Mesenchymal stem cell (in vitro differentiated cells and primary cell): ENCODE data around the gene QARS1.
A peak's percentile ranks its signal among the peaks of the same experiment; 100 is the strongest.

ENCODE experiments used
- DNase-seq: peaks from one replicate; pipeline ENCODE4 v3.0.0-alpha.2; 2013
- H2AFZ ChIP-seq: one replicate; pipeline ENCODE4 v1.6.1; 2013; ENCODE audit warnings: low read depth, mild to moderate bottlenecking, control low read depth, inconsistent platforms, low read length, moderate library complexity
- H2AK5ac ChIP-seq: 2 replicates; pipeline ENCODE4 v1.6.1; 2013; ENCODE audit warnings: low read length, moderate library complexity, mild to moderate bottlenecking, inconsistent platforms; ENCODE audit not compliant: severe bottlenecking
- H2BK120ac ChIP-seq: one replicate; pipeline ENCODE4 v1.6.1; 2013; ENCODE audit warnings: low read depth, mild to moderate bottlenecking, inconsistent platforms, low read length, moderate library complexity
- H2BK12ac ChIP-seq, 2 experiments: one replicate each; pipeline ENCODE4 v1.6.1; 2013; ENCODE audit warnings: inconsistent platforms in 2 of 2, low read length in 2 of 2, mild to moderate bottlenecking in 2 of 2, moderate library complexity in 2 of 2, control low read depth in 1 of 2
- H2BK15ac ChIP-seq: one replicate; pipeline ENCODE4 v1.6.1; 2013; ENCODE audit warnings: mild to moderate bottlenecking, low read depth, inconsistent platforms; ENCODE audit not compliant: poor library complexity, severe bottlenecking
- H2BK5ac ChIP-seq: 2 replicates; pipeline ENCODE4 v1.6.1; 2013; ENCODE audit warnings: low read depth, mild to moderate bottlenecking, low read length, control low read depth, inconsistent platforms; ENCODE audit not compliant: poor library complexity, severe bottlenecking
- H3K14ac ChIP-seq, 2 experiments: one replicate each; pipeline ENCODE4 v1.6.1; 2013; ENCODE audit warnings: inconsistent platforms in 2 of 2, low read length in 2 of 2, control low read depth in 1 of 2, mild to moderate bottlenecking in 1 of 2, moderate library complexity in 1 of 2
- H3K18ac ChIP-seq, 2 experiments: one replicate each; pipeline ENCODE4 v1.6.1; 2013; ENCODE audit warnings: inconsistent platforms in 2 of 2, low read length in 2 of 2, control low read depth in 1 of 2, low read depth in 1 of 2, mild to moderate bottlenecking in 1 of 2
- H3K23ac ChIP-seq, 2 experiments: one replicate each; pipeline ENCODE4 v1.6.1; 2013; ENCODE audit warnings: inconsistent platforms in 2 of 2, low read length in 2 of 2, mild to moderate bottlenecking in 2 of 2, moderate library complexity in 2 of 2, control low read depth in 1 of 2
- H3K27ac ChIP-seq: 2 replicates; pipeline ENCODE4 v1.5.1; 2013; ENCODE audit warnings: mild to moderate bottlenecking, moderate library complexity, low read length, control low read depth, inconsistent platforms; ENCODE audit not compliant: poor library complexity, severe bottlenecking
- H3K27me3 ChIP-seq, 2 experiments: 2 replicates each; pipeline versions ENCODE4 v1.6.1 to v1.7.0; 2013; ENCODE audit warnings: low read length in 2 of 2, mild to moderate bottlenecking in 2 of 2, moderate library complexity in 2 of 2, control low read depth in 1 of 2, inconsistent platforms in 1 of 2; ENCODE audit not compliant: control insufficient read depth in 1 of 2, insufficient read depth in 1 of 2
- H3K36me3 ChIP-seq, 2 experiments: 2 replicates each; pipeline versions ENCODE4 v1.6.1 to v1.7.0; 2013; ENCODE audit warnings: low read length in 2 of 2, control low read depth in 1 of 2, inconsistent platforms in 1 of 2, low read depth in 1 of 2, mild to moderate bottlenecking in 1 of 2; ENCODE audit not compliant: insufficient read depth in 2 of 2, control insufficient read depth in 1 of 2
- H3K4ac ChIP-seq, 2 experiments: one replicate each; pipeline ENCODE4 v1.6.1; 2013; ENCODE audit warnings: inconsistent platforms in 2 of 2, low read length in 2 of 2, mild to moderate bottlenecking in 2 of 2, moderate library complexity in 2 of 2, control low read depth in 1 of 2, low read depth in 1 of 2
- H3K4me1 ChIP-seq: 2 replicates; pipeline ENCODE4 v1.6.1; 2013; ENCODE audit warnings: low read depth, low read length, control low read depth; ENCODE audit not compliant: control insufficient read depth, insufficient read depth
- H3K4me2 ChIP-seq: 2 replicates; pipeline ENCODE4 v1.6.1; 2013; ENCODE audit warnings: low read length, mild to moderate bottlenecking, inconsistent platforms; ENCODE audit not compliant: poor library complexity, severe bottlenecking
- H3K4me3 ChIP-seq, 2 experiments: 2 replicates each; pipeline versions ENCODE4 v1.5.1 to v1.7.0; 2013; ENCODE audit warnings: low read length in 2 of 2, mild to moderate bottlenecking in 2 of 2, control low read depth in 1 of 2, low read depth in 1 of 2; ENCODE audit not compliant: insufficient read depth in 1 of 2
- H3K79me1 ChIP-seq: replicated peaks from 2 replicates; pipeline ENCODE4 v1.6.1; 2013; ENCODE audit warnings: mild to moderate bottlenecking, control low read depth, low read length, inconsistent platforms; ENCODE audit not compliant: poor library complexity, severe bottlenecking
- H3K9ac ChIP-seq: 2 replicates; pipeline ENCODE4 v1.7.0; 2013; ENCODE audit warnings: mild to moderate bottlenecking, low read length, moderate library complexity
- H3K9me3 ChIP-seq: 2 replicates; pipeline ENCODE4 v1.7.0; 2013; ENCODE audit warnings: mild to moderate bottlenecking, low read length; ENCODE audit not compliant: control insufficient read depth
- H4K8ac ChIP-seq: one replicate; pipeline ENCODE4 v1.6.1; 2013; ENCODE audit warnings: inconsistent platforms, mild to moderate bottlenecking, low read length, moderate library complexity
- H4K91ac ChIP-seq: one replicate; pipeline ENCODE4 v1.6.1; 2013; ENCODE audit warnings: mild to moderate bottlenecking, low read length, inconsistent platforms
- WGBS: methylation state at CpG from one replicate; pipeline ENCODE4 v1.1.7; 2013; ENCODE audit warnings: mixed read lengths; 5-methylcytosine and 5-hydroxymethylcytosine counted together

The QARS1 gene

DNA sequence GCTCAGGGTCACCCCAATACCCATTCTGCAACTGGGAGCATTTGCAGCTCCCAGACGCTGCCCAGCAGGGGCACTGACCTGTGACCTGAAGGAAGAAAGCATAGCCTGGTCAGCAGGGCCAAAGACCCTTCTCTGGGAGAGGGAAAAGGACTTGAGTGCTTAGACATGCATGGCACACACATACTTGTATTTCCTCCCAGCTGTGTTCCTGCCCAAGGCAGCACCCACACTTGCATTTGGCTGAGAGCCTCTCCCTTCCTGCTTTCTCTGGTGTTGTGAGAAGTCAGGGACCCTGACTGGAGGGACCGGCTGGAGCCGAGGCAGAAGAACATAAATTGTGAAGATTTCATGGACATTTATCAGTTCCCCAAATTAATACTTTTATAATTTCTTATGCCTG is 35.5 kb upstream of the QARS1 start:
- Histone ChIP-seq H3K27ac (no peak overlapping the region), H3K9ac (no peak overlapping the region), H2BK120ac (no peak overlapping the region), H3K36me3 (no peaks in the 10 kb centered on the region), H3K14ac (no peak overlapping the region), H2AFZ (no peak overlapping the region), H3K4me2 (no peak overlapping the region), H2AK5ac (no peak overlapping the region), H3K18ac (no peak overlapping the region), H3K23ac (peak overlapping the region in 1 of 2 experiments; percentile 75), H2BK12ac (no peak overlapping the region), H2BK15ac (no peak overlapping the region), H3K4me1 (peaks cover 11% of the 10 kb centered on the region), H3K4me3 (no peak overlapping the region), H4K91ac (no peak overlapping the region), H3K27me3 (peaks cover 19 to 25% of the 10 kb centered on the region in 2 experiments), H3K79me1 (no peaks in the 10 kb centered on the region), H3K4ac (no peak overlapping the region), H3K9me3 (no peaks in the 10 kb centered on the region), H4K8ac (no peak overlapping the region), H2BK5ac (no peak overlapping the region)
- DNase-seq: no peak
- 25% methylated on average over 1 of the region's 3 CpGs for WGBS

- no peak overlapping the region for H2BK5ac ChIP-seq
- H3K18ac ChIP-seq: no peak overlapping the region
- no peak overlapping the region for H3K4me2 ChIP-seq
- no peak for DNase-seq
- H4K8ac ChIP-seq: no peak overlapping the region
- H3K27ac ChIP-seq: no peak overlapping the region
- peaks cover 11 to 13% of the 10 kb centered on the region in 2 experiments for H3K27me3 ChIP-seq
- no peak overlapping the region for H2AK5ac ChIP-seq
- 81% methylated on average over 4 of the region's 4 CpGs for WGBS
- no peak overlapping the region for H2BK120ac ChIP-seq
- no peak overlapping the region for H2BK15ac ChIP-seq
- H2BK12ac ChIP-seq: peak overlapping the region in 1 of 2 experiments; percentile 33
- H4K91ac ChIP-seq: no peak overlapping the region
- no peak overlapping the region for H3K9ac ChIP-seq
- no peak overlapping the region for H3K4me3 ChIP-seq
- H2AFZ ChIP-seq: no peak overlapping the region
- H3K79me1 ChIP-seq: peaks cover 12% of the 10 kb centered on the region
- peaks cover 33% of the 10 kb centered on the region for H3K4me1 ChIP-seq
- H3K9me3 ChIP-seq: no peaks in the 10 kb centered on the region
- no peak overlapping the region for H3K14ac ChIP-seq
- H3K36me3 ChIP-seq: peaks cover 12 to 15% of the 10 kb centered on the region in 2 experiments
- no peak overlapping the region for H3K4ac ChIP-seq
- H3K23ac ChIP-seq: no peak overlapping the region
Observed at GRCh38 chr3:49135499-49135898, 30.9 kb upstream of the QARS1 start.

DNA sequence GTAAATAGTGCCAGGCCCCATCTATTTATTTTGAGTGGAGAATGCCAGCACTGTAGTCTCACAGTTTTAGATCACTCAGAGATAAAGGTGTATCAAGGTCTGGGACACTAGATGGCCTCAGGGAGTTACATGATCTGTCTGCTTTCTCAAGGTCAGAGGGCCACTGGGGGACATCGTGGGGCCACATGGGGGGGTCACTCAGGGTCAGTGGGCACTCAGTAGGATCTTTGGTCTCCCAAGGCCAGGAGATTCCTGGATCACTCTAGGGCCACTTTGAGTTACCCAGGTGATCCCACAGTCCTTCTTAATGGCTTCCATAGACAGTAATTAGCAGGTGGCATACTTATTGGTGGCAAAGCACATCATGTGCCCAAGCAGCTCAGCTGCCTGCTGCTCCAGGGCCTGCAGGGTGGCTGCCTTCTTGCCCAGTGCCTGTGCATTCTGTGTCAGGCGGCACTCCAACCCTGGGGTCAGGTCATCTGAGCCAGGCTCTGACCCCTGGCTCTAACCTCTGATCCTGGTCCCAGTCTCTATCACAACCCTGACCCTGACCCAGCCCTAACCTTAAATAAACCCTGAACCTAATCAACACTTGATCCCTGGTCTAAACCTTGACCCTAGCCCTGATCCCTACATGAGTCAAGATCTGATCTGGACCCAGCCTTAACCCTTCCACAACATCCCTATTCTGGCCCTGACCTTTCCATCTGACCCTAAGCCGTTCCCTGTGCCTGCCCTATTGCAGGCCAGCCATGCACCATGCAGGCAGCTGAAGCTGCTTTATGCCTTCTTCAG is 30.1 kb upstream of the QARS1 start:
- H3K23ac ChIP-seq: peak overlapping the region in 1 of 2 experiments; percentile 28
- no peak overlapping the region for H2BK5ac ChIP-seq
- H2BK12ac ChIP-seq: peak overlapping the region in 1 of 2 experiments; percentile 84
- peak overlapping the region; percentile 46 for H4K91ac ChIP-seq
- H4K8ac ChIP-seq: peak overlapping the region; percentile 66
- H3K9ac ChIP-seq: no peak overlapping the region
- 65% methylated on average over 3 of the region's 3 CpGs for WGBS
- peaks cover 20 to 23% of the 10 kb centered on the region in 2 experiments for H3K36me3 ChIP-seq
- peaks cover 6 to 8% of the 10 kb centered on the region in 2 experiments for H3K27me3 ChIP-seq
- peak overlapping the region; percentile 49 for H2AK5ac ChIP-seq
- peak overlapping the region in 1 of 2 experiments; percentile 69 for H3K4ac ChIP-seq
- H3K4me3 ChIP-seq: peak overlapping the region in 1 of 2 experiments; percentile 92
- no peak overlapping the region for H2AFZ ChIP-seq
- H3K27ac ChIP-seq: no peak overlapping the region
- H3K4me1 ChIP-seq: peaks cover 35% of the 10 kb centered on the region
- DNase-seq: no peak
- H3K14ac ChIP-seq: no peak overlapping the region
- H3K9me3 ChIP-seq: no peaks in the 10 kb centered on the region
- peaks cover 19% of the 10 kb centered on the region for H3K79me1 ChIP-seq
- H3K4me2 ChIP-seq: no peak overlapping the region
- H3K18ac ChIP-seq: no peak overlapping the region
- H2BK120ac ChIP-seq: no peak overlapping the region
- H2BK15ac ChIP-seq: peak overlapping the region; percentile 20

DNA sequence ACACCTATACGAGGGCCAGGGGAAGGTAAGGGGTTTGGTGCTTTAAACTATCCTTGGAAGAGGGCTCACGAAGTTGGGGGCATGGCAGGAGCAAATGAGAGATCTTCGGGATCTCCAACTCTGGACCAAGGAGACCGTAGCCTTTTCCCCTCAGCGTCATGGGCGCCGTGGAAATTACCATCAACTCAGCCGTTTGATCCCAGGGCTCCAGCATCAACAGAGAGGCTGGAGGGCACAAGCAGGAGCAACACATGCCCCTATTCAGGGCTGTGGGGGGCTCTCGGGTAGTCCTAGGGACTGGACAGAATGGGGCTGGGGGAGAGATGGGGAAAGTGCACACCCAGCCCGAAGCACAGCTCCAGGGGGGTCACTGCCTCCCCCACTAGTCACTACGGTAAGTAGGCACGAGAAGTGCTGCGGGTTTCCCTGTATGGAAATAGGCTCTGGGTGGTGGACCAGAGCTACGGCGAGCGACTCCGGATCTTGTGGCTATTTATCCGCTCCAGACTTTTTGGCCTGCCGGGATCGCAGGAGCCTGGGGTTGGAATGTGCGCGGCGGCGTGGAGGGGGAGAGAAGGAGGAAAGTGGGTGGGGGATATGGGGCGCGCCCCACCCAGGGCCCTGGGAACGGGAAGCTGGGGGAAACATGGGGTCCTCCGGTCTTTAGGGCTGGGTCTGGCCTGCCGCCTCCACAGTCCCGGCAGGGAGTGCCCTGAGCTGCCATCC is 28.8 kb upstream of the QARS1 start:
- Histone ChIP-seq H2AK5ac (no peak overlapping the region), H3K4me3 (peak overlapping the region; percentile 73 to 92), H3K4me2 (peak overlapping the region; percentile 64), H3K14ac (peak overlapping the region in 1 of 2 experiments; percentile 5), H2BK120ac (peak overlapping the region; percentile 93), H3K4me1 (peaks cover 41% of the 10 kb centered on the region), H3K18ac (peak overlapping the region; percentile 89), H2BK12ac (peak overlapping the region; percentile 4 to 12), H4K8ac (peak overlapping the region; percentile 97), H3K27ac (peak overlapping the region; percentile 91), H2AFZ (peak overlapping the region; percentile 95), H3K4ac (peak overlapping the region; percentile 27 to 97), H3K9me3 (no peaks in the 10 kb centered on the region), H3K36me3 (peaks cover 33 to 36% of the 10 kb centered on the region in 2 experiments), H3K9ac (peak overlapping the region; percentile 90), H4K91ac (peak overlapping the region; percentile 79), H3K27me3 (peaks cover 4 to 6% of the 10 kb centered on the region in 2 experiments), H2BK5ac (peak overlapping the region; percentile 79), H3K79me1 (peaks cover 30% of the 10 kb centered on the region), H2BK15ac (peak overlapping the region; percentile 95), H3K23ac (peak overlapping the region in 1 of 2 experiments; percentile 2)
- under 1% methylated on average over 27 of the region's 30 CpGs for WGBS
- peak; percentile 94 for DNase-seq
